H1 (cell line): ENCODE data around the gene ARL6IP1. TPM values are rescaled to one million over a fixed set of nuclear protein-coding genes. Genes with fewer than 3 reads are reported as not detected.

Source experiments
- CTCF ChIA-PET: fragments of 300-600 bp; sonication (Branson Sonifier 250); formaldehyde crosslinking; loops from one replicate; lab custom pipeline; 2021; ENCODE audit not compliant: partially characterized antibody; lab: Charles Lee
- POLR2A ChIA-PET: fragments of 300-600 bp; sonication (Branson Sonifier 250); formaldehyde crosslinking; loops from one replicate; lab custom pipeline; 2021; ENCODE audit warnings: inconsistent platforms; ENCODE audit not compliant: partially characterized antibody; lab: Charles Lee
- DNase-seq, 2 experiments: peaks; one replicate each; pipeline versions ENCODE4 v3.0.0 to v3.0.0-alpha.2; 2010 to 2022; ENCODE audit warnings: low spot score in 2 of 2, low read depth in 1 of 2, mixed read lengths in 1 of 2
- FAIRE-seq: peaks from 2 replicates; lab custom pipeline; 2011; peaks lifted over from hg19 to GRCh38; lab: Jason Lieb, UNC
- H2AFZ ChIP-seq: 2 replicates; pipeline ENCODE4 v1.8.1; 2012; ENCODE audit warnings: low read length, inconsistent platforms
- H2AK5ac ChIP-seq: 2 replicates; pipeline ENCODE4 v1.6.1; 2013; ENCODE audit warnings: low read depth, low read length
- H2BK120ac ChIP-seq: replicated peaks from 2 replicates; pipeline ENCODE3; 2013; ENCODE audit warnings: low read depth, low read length, inconsistent platforms
- H2BK12ac ChIP-seq: 2 replicates; pipeline ENCODE4 v1.6.1; 2013; ENCODE audit warnings: low read depth, low read length
- H2BK15ac ChIP-seq: 2 replicates; pipeline ENCODE4 v1.6.1; 2013; ENCODE audit warnings: low read length
- H2BK20ac ChIP-seq: 2 replicates; pipeline ENCODE4 v1.6.1; 2013; ENCODE audit warnings: low read length
- H2BK5ac ChIP-seq: 2 replicates; pipeline ENCODE4 v1.6.1; 2013; ENCODE audit warnings: low read depth, low read length
- H3K14ac ChIP-seq: 2 replicates; pipeline ENCODE4 v1.6.1; 2013; ENCODE audit warnings: inconsistent platforms; ENCODE audit not compliant: insufficient read length
- H3K18ac ChIP-seq: 2 replicates; pipeline ENCODE4 v1.6.1; 2013; ENCODE audit warnings: low read length; ENCODE audit errors: extremely low read depth
- H3K23ac ChIP-seq: 2 replicates; pipeline ENCODE4 v1.6.1; 2013; ENCODE audit warnings: inconsistent platforms; ENCODE audit not compliant: insufficient read length
- H3K23me2 ChIP-seq: 2 replicates; pipeline ENCODE4 v1.6.1; 2013; ENCODE audit warnings: low read depth, low read length
- H3K27ac ChIP-seq: 2 replicates; pipeline ENCODE4 v1.6.1; 2011; ENCODE audit warnings: low read depth, low read length, inconsistent platforms
- H3K27me3 ChIP-seq, 4 experiments: replicated peaks in 1 of 4; 1 replicate in 1 of 4; 2 replicates in 3 of 4; pipeline versions ENCODE4 v1.6.1 to v1.8.1; 2011 to 2013; ENCODE audit warnings: low read length in 3 of 4, mild to moderate bottlenecking in 3 of 4, inconsistent platforms in 2 of 4, mixed read lengths in 2 of 4, moderate library complexity in 1 of 4; ENCODE audit not compliant: control insufficient read depth in 3 of 4, insufficient read depth in 3 of 4; ENCODE audit errors: extremely low read depth in 1 of 4
- H3K36me3 ChIP-seq, 4 experiments: 2 replicates each; pipeline versions ENCODE4 v1.6.1 to v1.8.1; 2011 to 2013; ENCODE audit warnings: mild to moderate bottlenecking in 4 of 4, low read length in 3 of 4, moderate library complexity in 2 of 4, control low read depth in 1 of 4, inconsistent platforms in 1 of 4; ENCODE audit not compliant: insufficient read depth in 4 of 4, control insufficient read depth in 2 of 4
- H3K4ac ChIP-seq: replicated peaks from 2 replicates; pipeline ENCODE3; 2013; ENCODE audit warnings: low read length, low read depth, mixed read lengths, inconsistent platforms; ENCODE audit not compliant: insufficient read length
- H3K4me1 ChIP-seq, 4 experiments: replicated peaks in 1 of 4; 1 replicate in 1 of 4; 2 replicates in 3 of 4; pipeline versions ENCODE4 v1.6.1 to v1.8.1; 2011 to 2013; ENCODE audit warnings: low read length in 3 of 4, inconsistent platforms in 2 of 4, mixed read lengths in 1 of 4; ENCODE audit not compliant: insufficient read depth in 4 of 4, control insufficient read depth in 3 of 4
- H3K4me2 ChIP-seq, 2 experiments: 2 replicates each; pipeline versions ENCODE4 v1.6.1 to v1.8.1; 2011 to 2013; ENCODE audit warnings: low read depth in 2 of 2, low read length in 2 of 2, control low read depth in 1 of 2, inconsistent platforms in 1 of 2, mild to moderate bottlenecking in 1 of 2; ENCODE audit not compliant: insufficient read depth in 1 of 2
- H3K4me3 ChIP-seq, 4 experiments: fragments of 200-600, 300-600 bp in 1 of 4; sonication (generic), shearing (Covaris generic), sonication (Bioruptor Twin) in 1 of 4; 2 replicates each; pipeline versions ENCODE4 v1.5.1 to v1.8.1; 2011 to 2016; ENCODE audit warnings: low read length in 4 of 4, low read depth in 3 of 4, control low read depth in 2 of 4, inconsistent platforms in 2 of 4, mild to moderate bottlenecking in 2 of 4, mixed read lengths in 1 of 4, moderate library complexity in 1 of 4; ENCODE audit not compliant: insufficient read depth in 2 of 4; ENCODE audit errors: extremely low read depth in 1 of 4
- H3K56ac ChIP-seq: replicated peaks from 2 replicates; pipeline ENCODE3; 2013; ENCODE audit warnings: low read depth, mild to moderate bottlenecking, mixed read lengths, low read length, inconsistent platforms; ENCODE audit not compliant: insufficient read length
- H3K79me1 ChIP-seq: 2 replicates; pipeline ENCODE4 v1.6.1; 2013; ENCODE audit warnings: low read depth, low read length, control low read depth
- H3K79me2 ChIP-seq, 2 experiments: 2 replicates each; pipeline versions ENCODE4 v1.6.1 to v1.8.1; 2012 to 2013; ENCODE audit warnings: low read length in 2 of 2, mild to moderate bottlenecking in 2 of 2, inconsistent platforms in 1 of 2; ENCODE audit not compliant: insufficient read depth in 2 of 2, control insufficient read depth in 1 of 2
- H3K9ac ChIP-seq, 4 experiments: replicated peaks in 1 of 4; 1 replicate in 1 of 4; 2 replicates in 3 of 4; pipeline versions ENCODE4 v1.6.1 to v1.8.1; 2011 to 2013; ENCODE audit warnings: low read depth in 3 of 4, low read length in 3 of 4, control low read depth in 2 of 4, mild to moderate bottlenecking in 2 of 4, moderate library complexity in 2 of 4, inconsistent platforms in 1 of 4; ENCODE audit errors: extremely low read depth in 1 of 4
- H3K9me3 ChIP-seq, 2 experiments: 2 replicates each; pipeline versions ENCODE4 v1.6.1 to v1.8.1; 2012 to 2013; ENCODE audit warnings: mild to moderate bottlenecking in 2 of 2, moderate library complexity in 2 of 2, control low read depth in 1 of 2, inconsistent platforms in 1 of 2, low read depth in 1 of 2, low read length in 1 of 2, mixed read lengths in 1 of 2; ENCODE audit not compliant: insufficient read depth in 2 of 2
- H4K20me1 ChIP-seq, 2 experiments: replicated peaks in 1 of 2; 2 replicates each; pipeline versions ENCODE3 to v1.8.1; 2011 to 2013; ENCODE audit warnings: inconsistent platforms in 2 of 2, low read length in 2 of 2, mild to moderate bottlenecking in 1 of 2; ENCODE audit not compliant: insufficient read depth in 2 of 2, control insufficient read depth in 1 of 2
- H4K5ac ChIP-seq: 2 replicates; pipeline ENCODE4 v1.6.1; 2013; ENCODE audit warnings: low read length, low read depth, mixed read lengths, inconsistent platforms; ENCODE audit not compliant: insufficient read length
- H4K8ac ChIP-seq: 2 replicates; pipeline ENCODE4 v1.8.0; 2013; ENCODE audit warnings: mild to moderate bottlenecking, moderate library complexity, low read length, inconsistent platforms; ENCODE audit not compliant: insufficient read depth; ENCODE audit errors: extremely low read depth
- H4K91ac ChIP-seq: replicated peaks from 2 replicates; pipeline ENCODE3; 2013; ENCODE audit warnings: low read length, mixed read lengths, inconsistent platforms; ENCODE audit not compliant: insufficient read length
- BACH1 ChIP-seq: IDR thresholded peaks from 2 replicates; pipeline ENCODE4 v1.6.1; 2012; ENCODE audit warnings: low read length, improper control_type of control experiment
- BCL11A ChIP-seq, 2 experiments: IDR thresholded peaks; one replicate each; pipeline ENCODE4 v1.6.1; 2011; ENCODE audit warnings: low read depth in 2 of 2, low read length in 2 of 2, mild to moderate bottlenecking in 2 of 2
- FOSL1 ChIP-seq: IDR thresholded peaks from 2 replicates; pipeline ENCODE4 v1.6.1; 2011; ENCODE audit warnings: mild to moderate bottlenecking, low read depth, low read length, moderate library complexity; ENCODE audit not compliant: insufficient read depth
- HDAC2 ChIP-seq, 2 experiments: fragments of 300-600 bp in 1 of 2; sonication (generic) in 1 of 2; IDR thresholded peaks; 2 replicates each; pipeline ENCODE4 v1.6.1; 2011 to 2012; ENCODE audit warnings: low read depth in 2 of 2, low read length in 2 of 2, mild to moderate bottlenecking in 2 of 2, moderate library complexity in 2 of 2, borderline replicate concordance in 1 of 2, inconsistent platforms in 1 of 2
- HDAC6 ChIP-seq: IDR thresholded peaks from one replicate; pipeline ENCODE4 v1.7.1; 2012; ENCODE audit warnings: low read depth, mild to moderate bottlenecking, inconsistent platforms, low read length, moderate library complexity
- JUN ChIP-seq: IDR thresholded peaks from 2 replicates; pipeline ENCODE4 v1.6.1; 2011; ENCODE audit warnings: low read depth, mild to moderate bottlenecking, improper control_type of control experiment, low read length
- KDM4A ChIP-seq: IDR thresholded peaks from one replicate; pipeline ENCODE4 v1.7.1; 2012; ENCODE audit warnings: low read depth, mild to moderate bottlenecking, moderate library complexity, low read length, inconsistent platforms; ENCODE audit not compliant: severe bottlenecking
- MAFK ChIP-seq: IDR thresholded peaks from 2 replicates; pipeline ENCODE4 v1.6.1; 2012; ENCODE audit warnings: low read depth, mild to moderate bottlenecking, improper control_type of control experiment, low read length
- TAF1 ChIP-seq: IDR thresholded peaks from 2 replicates; pipeline ENCODE4 v1.6.1; 2011; ENCODE audit warnings: mild to moderate bottlenecking, low read depth, low read length
- WGBS, 2 experiments: shearing (Covaris generic) in 1 of 2; methylation state at CpG; one replicate each; pipeline versions ENCODE4 v1.1.6 to v1.1.7; 2013 to 2015; ENCODE audit warnings: low lambda C conversion rate in 2 of 2, mixed read lengths in 2 of 2, inconsistent platforms in 1 of 2, low coverage in 1 of 2, missing lambda C conversion rate in 1 of 2; ENCODE audit not compliant: insufficient replicate concordance in 2 of 2, insufficient coverage in 1 of 2, insufficient read length in 1 of 2; ENCODE audit errors: extremely low coverage in 1 of 2, missing lambda C conversion rate in 1 of 2; 5-methylcytosine and 5-hydroxymethylcytosine counted together
- polyA plus RNA-seq, 7 experiments: library from polyadenylated mRNA; depleted of rRNA in 3 of 7; stranded (reverse) in 5 of 7; unstranded in 2 of 7; fragments of >200 nt in 5 of 7; fragments of 200-250 nt in 2 of 7; gene quantifications; 1 replicate in 5 of 7; 2 replicates in 1 of 7; 4 replicates in 1 of 7; pipeline versions ENCODE4 v1.2.1 to v1.2.3, GENCODE V29; 2011 to 2013; ENCODE audit warnings: missing spikeins in 2 of 7, mixed read lengths in 2 of 7
- total RNA-seq: library from RNA; stranded (reverse); fragmentation: NEBNext Ultra II Directional; extraction: Animal tissue kit (Norgen Biotek cat#: 25700); gene quantifications from 2 replicates; pipeline ENCODE4 v1.2.1, GENCODE V29; 2021

ARL6IP1 gene
- total and polyA plus RNA-seq, 2 of the 8 experiments (the other 6 are each of a cell fraction or from before 2014, with no cell fraction given) = 162 to 170 TPM

DNA sequence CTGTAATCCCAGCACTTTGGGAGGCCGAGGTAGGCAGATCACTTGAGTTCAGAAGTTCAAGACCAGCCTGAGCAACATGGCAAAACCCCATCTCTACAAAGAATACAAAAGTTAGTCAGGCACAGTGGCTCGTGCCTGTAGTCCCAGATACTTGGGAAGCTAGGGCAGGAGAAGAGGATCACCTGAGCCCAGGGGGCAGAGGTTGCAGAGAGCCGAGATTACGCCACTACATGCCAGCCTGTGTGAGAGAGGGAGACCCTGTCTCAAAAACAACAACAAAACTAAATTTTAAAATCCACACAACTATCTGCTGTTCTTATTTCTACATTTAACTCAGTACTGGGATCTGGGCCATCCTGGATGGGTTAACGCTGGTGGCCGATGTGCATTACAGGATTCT, 41.2 kb upstream of the ARL6IP1 start:
- WGBS, 2 experiments = 86% methylated on average over 6 of the region's 6 CpGs; no CpG with 5 or more reads in 1 of the 2 experiments
- Histone ChIP-seq H2BK12ac (no peak overlapping the region), H2BK20ac (no peak overlapping the region), H3K4ac (no peak overlapping the region), H3K14ac (no peak overlapping the region), H3K36me3 (peaks cover 21 to 85% (median 67%) of the 10 kb centered on the region in 4 experiments), H2BK15ac (no peak overlapping the region), H3K9ac (no peak overlapping the region), H4K8ac (no peak overlapping the region), H2AFZ (no peak overlapping the region), H3K18ac (no peak overlapping the region), H3K9me3 (no peaks in the 10 kb centered on the region), H3K23ac (no peak overlapping the region), H3K79me2 (no peaks in the 10 kb centered on the region), H4K20me1 (peaks cover 0 to 5% of the 10 kb centered on the region in 2 experiments), H3K27ac (no peak overlapping the region), H3K23me2 (no peaks in the 10 kb centered on the region; the same call in 1 of the 2 replicates), H2BK5ac (no peak overlapping the region), H3K4me1 (peaks cover 0 to 3% (median 0%) of the 10 kb centered on the region in 4 experiments; a peak in 1 of 7 replicates), H4K91ac (no peak overlapping the region), H3K27me3 (no peaks in the 10 kb centered on the region), H2BK120ac (no peak overlapping the region), H3K79me1 (no peaks in the 10 kb centered on the region), H3K4me2 (no peak overlapping the region), H3K4me3 (no peak overlapping the region), H2AK5ac (no peak overlapping the region), H3K56ac (no peak overlapping the region), H4K5ac (no peak overlapping the region)
- DNase-seq (no peak), FAIRE-seq (no peak)
- ChIA-PET CTCF (interaction anchor here (0.6 to 1.1 kb wide), 2 partner anchors 33 to 75 kb away, joined by 3 read pairs; no protein-coding TSS in a partner anchor), POLR2A (interaction anchor here (1.1 to 1.3 kb wide), 2 partner anchors 27 to 37 kb away, joined by 3 read pairs; no protein-coding TSS in a partner anchor)
- TF ChIP-seq KDM4A (no peak), JUN (no peak), BACH1 (no peak), HDAC6 (no peak), FOSL1 (no peak), HDAC2 (IDR thresholded peaks at IDR 0.05; ENCODE audit: borderline replicate concordance in 1 of 2, low read depth in 2 of 2, low read length in 2 of 2) (no peak), TAF1 (no peak), MAFK (no peak), BCL11A (IDR thresholded peaks at IDR 0.05; ENCODE audit: low read depth in 2 of 2, low read length in 2 of 2) (no peak)
